ENCODE data around the gene KCNQ5.

GRCh38 chr6:72789145-72789544 is 167.3 kb downstream of the KCNQ5 start:
- TF ChIP-seq CTCF (IDR thresholded peaks at IDR 0.05): no peak
- TF ChIP-seq POLR2A (IDR thresholded peaks at IDR 0.05): no peak
